ENCODE measurements around the gene TGFBR3.

Gene TGFBR3

DNA sequence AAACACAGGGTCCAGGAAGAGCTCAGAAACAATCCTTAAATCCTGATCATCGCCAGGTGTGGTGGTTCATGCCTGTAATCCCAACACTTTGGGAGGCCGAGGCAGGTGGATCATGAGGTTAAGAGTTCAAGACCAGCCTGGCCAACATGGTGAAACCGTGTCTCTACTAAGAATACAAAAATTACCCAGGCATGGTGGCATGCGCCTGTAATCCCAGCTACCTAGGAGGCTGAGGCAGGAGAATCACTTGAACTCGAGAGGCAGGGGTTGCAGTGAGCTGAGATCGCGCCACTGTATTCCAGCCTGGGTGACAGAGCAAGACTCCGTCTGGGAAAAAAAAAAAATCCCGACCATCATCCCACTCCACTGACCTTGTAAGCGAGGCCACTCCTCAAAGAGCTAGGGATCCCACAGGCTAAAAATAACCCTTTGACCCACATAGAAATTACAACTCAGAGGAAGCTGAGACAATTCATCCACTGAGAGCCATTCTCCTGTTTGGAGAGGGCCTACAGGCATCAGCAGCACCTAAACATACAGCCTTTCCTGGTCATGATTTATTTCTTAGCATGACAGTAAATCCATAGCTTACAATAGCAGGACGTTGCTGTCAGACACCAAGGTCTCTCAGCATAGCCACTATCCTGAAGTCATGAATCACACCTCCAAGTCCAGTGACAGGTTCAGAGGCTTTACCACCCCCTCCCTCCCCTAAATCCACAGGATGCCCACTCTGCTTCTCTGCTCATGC lies 66.7 kb downstream of the TGFBR3 start:
- DNase-seq: no peak

DNA sequence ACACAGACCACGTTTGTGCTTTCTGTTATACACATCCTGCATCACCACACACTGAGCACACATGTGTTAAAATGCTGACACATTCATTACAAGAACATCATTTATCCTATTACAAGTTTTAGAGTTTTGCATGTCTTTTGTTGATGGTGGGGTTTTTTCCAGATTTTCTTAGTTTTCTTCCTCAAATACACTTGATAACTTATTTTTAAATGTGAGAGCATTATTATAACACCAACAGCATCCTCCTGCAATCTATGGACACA lies 67.3 kb downstream of the TGFBR3 start:
- no peak for DNase-seq

DNA sequence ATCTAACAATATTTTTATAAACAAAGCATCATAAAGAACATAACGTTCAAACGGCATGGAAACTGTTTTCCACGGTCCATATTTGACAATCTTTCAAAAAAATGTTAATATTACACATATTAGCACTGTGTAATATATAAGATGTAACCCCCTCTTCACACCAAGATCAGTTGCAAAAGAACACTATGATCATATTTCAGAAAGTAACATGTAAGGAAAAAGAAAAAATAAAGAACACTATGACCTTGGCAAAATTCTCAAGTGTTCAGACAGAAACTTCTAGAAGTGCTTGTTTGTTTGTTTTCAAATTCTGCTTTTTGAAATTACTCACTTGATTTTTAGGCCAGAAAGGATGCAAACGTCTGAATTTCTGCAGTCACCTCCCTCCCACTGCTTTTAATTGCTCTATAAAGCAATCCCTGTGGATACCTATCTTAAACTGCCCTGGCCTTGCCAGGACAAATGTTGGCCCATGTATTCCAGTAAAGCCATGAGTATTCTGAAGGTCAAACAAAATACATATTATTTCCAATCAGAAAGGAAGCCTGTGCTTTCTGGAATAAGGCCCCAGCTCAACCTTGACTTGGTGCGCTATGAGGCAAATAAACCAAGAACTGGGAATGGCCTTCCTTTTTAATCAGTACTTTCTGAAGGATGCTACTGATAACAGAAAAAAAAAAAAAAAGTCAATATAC lies 68.6 kb downstream of the TGFBR3 start:
- no peak for DNase-seq

DNA sequence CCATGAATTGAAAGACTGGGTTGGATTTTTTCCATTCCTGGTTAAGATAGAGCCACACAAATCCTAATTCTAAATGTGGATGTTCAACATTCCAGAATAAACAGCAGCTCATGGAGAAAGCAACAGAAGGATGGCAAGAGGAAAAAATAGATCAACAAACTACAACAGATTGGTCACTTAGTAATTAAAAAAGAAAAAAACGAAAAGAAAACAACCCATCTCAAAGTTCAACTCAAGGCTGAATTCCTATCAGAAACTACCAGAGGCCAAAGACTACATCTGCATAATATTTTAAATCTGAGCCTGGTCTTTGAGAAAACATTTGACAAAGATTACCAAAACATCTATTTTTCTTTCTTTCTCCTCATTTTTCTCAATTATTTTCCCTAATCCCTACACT lies 69.9 kb downstream of the TGFBR3 start:
- no peak for DNase-seq

DNA sequence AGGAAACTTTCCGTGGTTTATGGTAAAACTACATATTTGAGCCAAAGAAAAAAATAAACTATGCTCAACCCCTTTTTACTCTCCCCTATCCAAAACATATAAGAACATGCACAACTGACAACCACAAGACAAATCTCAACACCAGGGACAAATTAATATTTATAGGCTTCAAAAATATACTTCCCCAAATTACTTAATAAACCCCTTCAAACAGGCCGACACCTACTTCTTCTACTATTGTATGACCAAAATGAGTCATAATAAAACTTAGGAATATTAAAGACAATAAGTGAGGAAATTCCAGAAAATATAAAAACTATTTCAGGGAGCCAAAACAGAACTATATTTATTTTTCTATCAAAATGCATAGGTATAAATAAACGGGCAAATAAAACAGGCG lies 71.5 kb downstream of the TGFBR3 start:
- DNase-seq: no peak

DNA sequence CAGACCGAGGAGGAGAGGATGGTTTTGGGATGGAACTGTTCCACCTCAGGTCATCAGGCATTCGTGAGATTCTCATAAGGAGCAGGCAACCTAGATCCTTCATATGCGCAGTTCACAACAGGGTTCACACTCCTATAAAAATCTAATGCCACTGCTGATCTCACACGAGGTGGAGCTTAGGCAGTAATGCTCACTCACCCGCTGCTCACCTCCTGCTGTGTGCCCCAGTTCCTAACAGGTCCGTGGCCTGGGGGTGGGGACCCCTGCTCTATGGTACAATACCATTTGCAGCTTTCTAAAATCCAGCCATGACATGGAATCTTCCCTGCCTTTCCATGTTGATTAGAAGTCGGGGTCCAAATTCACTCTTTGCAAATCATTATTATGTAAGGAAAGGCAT lies 72.1 kb downstream of the TGFBR3 start:
- DNase-seq: no peak

DNA sequence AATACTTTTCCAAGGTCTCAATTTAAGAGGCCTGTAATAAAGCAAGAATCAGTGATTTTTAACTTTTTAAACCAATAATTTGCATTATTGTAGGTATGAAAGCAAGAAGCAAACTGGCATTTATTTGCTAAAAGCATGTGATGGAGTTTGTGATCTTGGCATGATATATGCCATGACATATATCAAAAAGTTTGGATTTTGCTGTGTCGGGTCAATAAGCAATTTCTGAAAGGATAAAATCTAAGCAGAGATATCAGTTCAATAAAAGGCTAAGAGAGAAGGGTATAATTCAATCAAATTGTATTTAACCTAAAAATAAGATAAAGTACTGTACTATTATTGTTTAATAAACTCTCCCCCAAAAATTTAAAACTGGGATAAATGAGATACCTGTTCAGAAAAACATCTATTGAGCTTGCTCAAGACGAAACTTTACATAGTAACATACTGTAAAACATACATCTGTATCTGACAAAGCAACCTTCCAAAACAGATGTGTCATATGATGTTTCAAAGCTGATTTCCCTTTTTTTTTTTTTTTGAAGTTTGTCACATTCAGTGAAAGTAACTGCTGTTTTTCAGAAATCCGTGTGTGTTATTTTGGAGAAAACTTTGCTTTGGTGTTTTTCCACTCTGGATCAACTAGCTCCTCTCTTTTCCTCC lies 74.5 kb downstream of the TGFBR3 start:
- no peak for DNase-seq

DNA sequence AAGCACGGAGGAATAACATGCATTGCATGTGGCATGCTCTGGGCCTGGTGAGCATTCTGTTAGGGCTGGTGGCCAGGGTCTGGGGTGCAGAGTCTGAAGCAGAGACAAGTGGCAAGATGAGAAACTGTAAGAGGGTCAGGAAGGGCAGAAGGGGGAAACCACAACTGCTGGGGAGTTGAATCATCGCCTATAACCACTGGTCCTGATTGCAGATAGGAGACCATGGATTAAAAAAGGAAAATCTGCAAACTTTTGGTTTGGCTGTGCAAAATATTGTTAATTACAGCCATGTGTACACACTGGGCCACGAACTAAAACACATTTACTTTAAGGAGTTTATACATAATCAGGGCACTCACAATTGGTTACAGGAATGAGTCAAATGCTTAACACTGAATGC lies 76.6 kb downstream of the TGFBR3 start:
- DNase-seq: no peak

DNA sequence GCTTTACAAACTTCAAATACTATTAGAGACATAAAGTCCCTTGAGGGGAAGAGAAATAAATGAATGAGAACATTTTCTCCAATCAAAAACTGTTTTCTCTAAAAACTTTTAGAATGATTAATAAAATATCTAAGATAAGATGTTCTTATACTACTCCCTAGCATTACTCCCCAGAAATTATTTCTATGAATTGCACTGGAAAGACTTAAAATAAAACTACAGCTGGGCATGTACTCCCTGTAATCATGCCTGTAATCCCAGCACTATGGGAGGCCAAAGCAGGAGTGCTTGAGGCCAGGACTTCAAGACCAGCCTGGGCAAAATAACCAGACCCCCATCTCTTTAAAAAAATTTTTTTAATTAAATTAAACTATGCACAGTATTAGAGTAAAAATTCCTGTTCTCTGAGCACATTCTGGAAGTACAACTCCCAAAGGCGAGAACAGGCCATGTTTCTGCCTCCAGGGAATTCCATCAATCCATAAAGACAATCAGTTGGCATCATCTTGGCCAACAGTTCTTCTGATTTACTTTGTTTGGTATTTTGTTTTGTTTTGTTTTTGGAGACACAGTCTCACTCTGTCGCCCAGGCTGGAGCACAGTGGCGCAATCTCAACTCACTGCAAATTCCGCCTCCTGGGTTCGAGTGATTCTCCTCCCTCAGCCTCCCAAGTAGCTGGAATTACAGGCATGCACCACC lies 77.9 kb downstream of the TGFBR3 start:
- DNase-seq: no peak

DNA sequence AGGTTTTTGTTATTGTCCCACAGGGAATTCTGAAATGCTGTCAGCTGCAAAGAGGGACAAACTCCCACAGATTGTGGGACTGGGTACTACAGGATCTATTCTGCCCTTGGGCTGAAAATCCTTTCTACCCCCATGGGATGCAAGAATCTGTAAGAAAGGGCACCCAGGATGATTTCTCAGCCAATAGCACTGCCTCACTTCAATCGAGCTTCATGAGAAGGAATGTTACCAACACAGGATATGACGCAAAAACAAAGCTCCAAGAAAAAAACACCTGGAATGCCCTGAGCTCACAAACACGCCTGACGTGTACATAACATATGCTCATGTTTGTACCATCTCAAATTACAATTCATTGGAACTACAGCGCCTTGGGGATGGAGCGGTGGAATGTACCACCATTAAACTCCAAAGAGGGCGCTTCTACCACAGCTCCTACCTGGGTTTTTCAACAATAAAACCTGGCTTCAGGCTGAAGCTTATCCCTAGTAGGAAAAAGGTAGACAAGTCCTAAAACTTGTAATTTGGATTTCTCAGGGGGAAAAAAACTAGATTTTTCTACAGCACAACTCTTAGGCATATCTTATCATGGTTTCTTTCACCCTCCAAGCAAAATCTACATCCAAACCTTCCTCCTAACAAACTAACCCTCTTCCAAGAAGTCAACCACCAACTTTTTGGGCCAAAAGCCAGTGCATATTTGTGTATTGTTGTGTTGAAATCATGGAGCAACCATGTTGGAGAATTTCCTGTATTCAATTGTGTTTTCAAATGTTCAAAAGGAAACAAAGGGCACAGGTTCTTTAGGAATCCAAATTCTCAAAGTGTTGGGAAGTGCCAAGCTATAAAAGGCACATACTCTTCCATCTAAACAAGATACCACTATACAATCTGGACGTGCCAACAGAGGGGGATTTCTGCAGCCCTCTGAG lies 78.9 kb downstream of the TGFBR3 start:
- no peak for DNase-seq

DNA sequence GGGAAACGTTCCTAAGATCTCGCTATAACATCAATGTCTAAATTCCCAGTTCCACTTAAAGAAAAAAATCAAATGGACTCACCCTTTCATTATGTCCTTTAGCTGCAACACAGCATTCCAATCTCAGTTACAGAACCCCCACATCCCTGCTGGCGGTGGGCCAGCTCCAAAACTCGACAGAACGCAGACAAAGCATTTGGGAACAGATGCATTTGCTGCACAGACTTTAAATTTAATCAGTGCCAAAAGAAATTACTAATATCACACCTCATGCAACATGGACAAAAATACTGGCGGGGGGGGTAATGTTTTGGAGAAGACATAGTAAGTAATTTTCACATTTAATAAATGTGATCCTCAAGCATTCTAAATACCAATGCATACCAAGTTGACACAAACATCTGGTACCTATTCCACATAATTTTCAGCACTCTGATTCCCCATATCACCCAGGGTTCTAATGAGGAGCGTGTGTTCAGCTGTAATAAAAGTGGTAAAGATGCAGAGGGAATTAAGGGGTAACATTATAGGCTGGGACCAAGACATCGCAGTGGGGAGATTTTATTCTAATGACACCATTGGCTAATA lies 79.7 kb downstream of the TGFBR3 start:
- no peak for DNase-seq

DNA sequence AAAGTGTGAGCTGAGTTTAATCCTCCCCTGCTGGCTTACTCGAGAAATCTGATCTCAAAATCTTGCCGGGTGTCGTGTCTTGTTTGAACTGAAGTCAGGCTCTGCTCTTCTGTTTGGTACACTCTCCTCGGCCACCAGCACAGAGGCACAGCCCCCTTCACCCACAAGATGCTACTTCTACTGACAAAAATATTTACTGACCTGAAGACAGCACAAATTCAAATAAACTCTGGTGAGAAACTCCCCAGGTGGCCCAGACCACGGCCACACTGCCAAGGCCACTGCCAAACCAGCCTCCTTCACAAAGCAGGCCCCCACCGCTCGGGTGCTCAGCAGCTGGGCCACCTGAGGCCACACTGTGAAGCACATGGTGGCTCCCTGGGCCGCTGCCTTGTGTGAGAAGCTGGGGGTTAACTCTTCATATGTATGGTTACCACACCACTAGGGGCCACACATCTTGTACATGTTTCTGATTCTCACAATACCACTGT lies 80.6 kb downstream of the TGFBR3 start:
- no peak for DNase-seq

DNA sequence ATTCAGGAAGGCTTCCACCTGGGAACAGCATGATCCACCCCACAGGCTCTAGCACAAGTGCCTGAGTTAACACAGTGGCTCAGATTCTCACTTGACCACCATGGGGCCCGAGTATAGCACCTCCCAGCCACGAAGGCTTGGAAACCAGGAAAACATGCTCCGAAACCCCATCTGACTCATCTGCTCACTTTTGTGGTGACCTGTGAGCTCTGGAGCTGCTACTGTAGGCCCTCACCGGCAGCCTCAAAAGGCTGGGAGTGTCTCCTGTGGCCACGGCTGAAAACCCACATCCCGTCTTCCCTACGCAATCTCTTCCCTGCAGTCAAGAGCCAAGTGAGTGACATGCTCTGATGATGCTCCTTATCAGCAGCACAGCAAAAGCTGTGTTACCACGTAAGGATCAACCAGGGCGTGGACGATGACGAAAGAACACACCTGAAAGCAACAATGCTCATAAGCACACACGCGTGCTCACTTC lies 81.4 kb downstream of the TGFBR3 start:
- no peak for DNase-seq

DNA sequence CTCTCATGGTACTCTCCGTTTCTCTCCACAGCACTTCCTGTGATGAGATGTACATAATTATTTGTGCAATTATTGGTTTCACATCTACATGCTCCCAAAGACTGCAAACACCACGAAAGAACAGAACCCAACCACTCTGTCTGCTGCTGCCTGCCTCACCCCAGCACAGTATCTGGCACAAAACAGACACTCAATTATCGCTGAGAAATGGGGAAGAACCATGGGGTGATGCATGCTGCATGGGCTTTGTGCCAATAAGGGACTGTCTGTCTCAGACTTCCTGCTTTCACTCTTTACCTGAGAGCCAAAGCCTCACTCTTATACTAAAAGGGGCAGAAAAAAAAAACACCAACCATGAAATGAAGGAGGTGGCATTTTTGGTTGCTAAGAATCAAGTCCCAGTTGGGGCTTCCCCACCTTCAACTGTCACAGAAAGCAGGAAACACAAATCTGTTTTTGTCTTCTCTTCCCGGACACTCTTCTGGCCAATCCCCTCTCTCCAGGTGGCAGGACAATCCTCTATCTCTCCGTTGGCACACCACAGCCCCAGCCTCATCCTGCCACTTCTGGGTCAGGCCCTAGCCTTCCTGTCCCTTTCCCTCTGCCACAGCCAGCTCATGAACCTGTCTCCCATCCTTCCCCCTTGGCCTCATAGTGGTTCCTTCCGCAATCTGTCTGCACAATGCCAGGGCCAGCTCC lies 82.0 kb downstream of the TGFBR3 start:
- DNase-seq: no peak

DNA sequence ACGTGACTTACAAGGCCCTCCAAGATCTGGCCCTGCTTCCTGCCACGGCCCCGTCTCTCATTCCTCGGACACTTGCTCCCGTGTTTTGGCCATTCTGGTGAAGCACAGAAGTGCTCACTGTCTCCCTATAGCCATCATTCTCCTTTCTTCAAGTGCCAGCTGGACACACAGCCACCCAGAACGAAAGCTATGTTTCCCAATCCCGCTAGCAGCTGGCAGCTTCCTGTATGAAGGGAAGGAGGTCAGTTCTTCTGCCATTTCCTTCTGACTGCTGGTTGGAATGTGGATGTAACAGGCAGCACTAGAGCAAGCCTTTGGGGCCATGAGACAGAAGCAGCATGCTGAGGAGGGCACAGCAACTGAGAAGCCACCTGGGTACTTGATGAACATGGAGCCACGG lies 82.8 kb downstream of the TGFBR3 start:
- DNase-seq: peak; percentile 56

DNA sequence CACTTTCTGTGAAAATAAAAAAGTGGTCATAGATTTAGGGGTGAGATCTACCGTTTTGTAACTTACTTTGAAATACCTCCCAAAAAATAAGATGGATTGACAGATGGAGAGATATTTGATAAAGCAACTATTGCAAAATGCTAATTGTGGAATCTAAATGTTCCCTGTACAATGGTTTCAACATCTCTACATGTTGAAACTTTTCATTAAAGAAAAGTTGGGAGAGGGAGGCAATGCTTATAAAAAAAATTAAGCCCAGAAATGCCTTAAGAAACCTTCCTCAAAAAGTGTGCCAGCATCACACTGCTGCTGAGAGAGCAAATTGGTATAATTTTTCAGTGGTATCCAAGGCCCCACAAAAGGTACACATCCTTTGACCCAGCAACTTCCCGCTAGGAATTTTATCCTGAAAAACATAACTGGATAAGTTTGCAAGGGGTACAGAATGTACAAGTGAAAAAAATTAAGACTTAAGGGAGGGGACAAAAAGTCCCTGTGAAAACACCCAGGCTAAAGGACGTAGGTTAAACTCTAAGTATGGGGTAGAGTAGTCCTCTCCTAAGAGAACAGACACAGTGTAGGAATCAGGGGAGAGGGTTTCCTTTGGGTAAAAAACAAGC lies 84.3 kb downstream of the TGFBR3 start:
- no peak for DNase-seq

DNA sequence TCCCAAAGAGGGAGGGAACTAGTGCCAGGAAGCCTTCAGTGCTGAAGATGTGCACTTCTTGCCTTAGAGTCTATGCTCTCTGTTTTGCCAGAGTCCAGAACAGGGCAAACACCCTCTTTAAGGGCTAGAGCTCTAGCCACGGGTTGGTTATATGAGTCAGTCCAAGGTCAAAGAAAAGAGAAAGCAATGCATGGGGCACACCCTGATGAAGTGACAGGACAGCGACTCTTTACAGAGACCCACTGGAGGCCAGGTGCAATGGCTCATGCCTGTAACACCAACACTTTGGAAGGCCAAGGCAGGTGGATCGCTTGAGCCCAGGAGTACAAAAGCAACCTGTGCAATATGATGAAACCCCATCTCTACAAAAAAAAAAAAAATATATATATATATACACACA lies 86.1 kb downstream of the TGFBR3 start:
- no peak for DNase-seq

DNA sequence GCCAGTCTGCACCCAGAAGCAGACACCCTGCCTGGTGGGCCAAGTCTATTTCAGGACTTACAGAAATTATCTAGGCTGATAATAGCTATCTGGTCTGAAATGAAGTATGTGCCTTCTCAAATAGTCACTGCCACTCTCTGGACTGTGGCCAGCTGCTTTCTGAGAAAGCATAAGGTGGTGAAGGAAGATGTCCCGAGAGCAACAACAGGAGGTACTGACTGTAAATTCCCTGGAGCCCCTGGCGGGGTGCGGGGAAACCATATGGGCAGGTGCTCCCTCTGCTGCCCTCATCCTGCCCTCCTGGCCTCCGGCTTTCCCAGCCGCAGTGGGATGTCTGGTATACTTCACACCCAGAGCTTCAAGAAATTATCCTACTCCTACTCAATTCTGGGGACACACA lies 86.8 kb downstream of the TGFBR3 start:
- no peak for DNase-seq

DNA sequence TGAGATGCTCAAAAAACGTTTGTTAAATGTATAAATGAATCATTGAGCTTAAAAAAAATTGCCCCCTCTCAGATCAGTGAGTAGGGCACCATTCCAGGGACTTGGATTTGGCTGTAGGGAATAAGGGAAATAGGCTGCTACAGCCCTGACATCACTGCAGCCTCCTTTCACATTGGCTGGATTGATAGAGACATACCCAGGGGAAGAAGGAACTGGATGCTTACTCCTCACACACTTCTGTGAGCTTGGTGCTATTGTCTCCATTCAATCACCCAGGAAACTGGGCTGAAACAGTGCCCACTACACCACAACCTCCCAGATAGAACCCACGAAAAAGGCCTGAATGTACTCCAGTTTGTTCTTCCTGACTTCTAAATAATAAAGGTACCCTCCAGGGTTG lies 87.2 kb downstream of the TGFBR3 start:
- DNase-seq: no peak

DNA sequence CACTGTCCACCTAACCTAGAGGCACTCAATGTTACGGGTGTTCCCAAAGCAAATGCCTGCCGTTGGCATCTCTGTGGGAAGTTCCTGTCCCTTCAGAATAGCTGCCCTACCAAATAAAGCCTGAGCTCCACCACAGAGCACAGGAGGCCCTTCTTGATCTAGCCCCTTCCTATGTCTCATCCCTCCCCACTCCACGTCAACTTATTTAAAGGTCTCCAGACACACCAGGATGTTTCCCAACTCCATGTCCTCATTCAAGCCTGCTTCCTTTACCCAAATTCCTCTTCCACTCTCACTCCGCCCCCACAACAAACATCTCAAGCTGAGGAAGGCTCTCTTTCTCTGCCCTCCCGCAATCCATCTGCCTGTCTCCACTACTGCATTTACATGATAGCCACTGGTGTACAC lies 87.7 kb downstream of the TGFBR3 start:
- DNase-seq: no peak

DNA sequence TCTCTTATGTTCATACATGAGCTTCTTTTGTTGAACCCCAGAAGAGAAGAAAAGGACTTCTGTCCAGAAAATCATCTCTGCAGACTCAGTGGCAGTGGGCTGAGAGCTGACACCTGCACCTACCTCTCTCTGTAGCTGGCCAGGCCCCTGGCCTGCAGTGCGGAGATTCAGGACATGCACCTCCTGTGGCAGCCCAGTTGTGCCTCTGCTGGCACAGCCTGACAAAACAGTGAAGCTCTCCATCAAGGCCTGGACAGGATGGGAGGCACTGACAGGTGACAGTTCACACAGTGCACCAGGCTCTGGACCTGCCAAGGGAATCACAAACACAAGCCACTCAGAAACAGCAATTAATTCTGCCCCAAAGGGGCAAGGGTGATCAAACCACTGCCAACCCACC lies 88.8 kb downstream of the TGFBR3 start:
- DNase-seq: no peak

Data from femur (tissue), 1 donor.